HG03175 (cell line): Measurements from ENCODE around the gene ALK.

Experiments
- ATAC-seq: cut with Tn5 transposase; IDR thresholded peaks from one replicate; pipeline ENCODE4 v1.9.1; 2021; ENCODE audit warnings: mild to moderate bottlenecking, moderate library complexity; ENCODE audit not compliant: unreplicated experiment

ALK gene

GRCh38 chr2:29390136-29390535 lies 531.2 kb downstream of the ALK start:
- ATAC-seq, result no peak

DNA sequence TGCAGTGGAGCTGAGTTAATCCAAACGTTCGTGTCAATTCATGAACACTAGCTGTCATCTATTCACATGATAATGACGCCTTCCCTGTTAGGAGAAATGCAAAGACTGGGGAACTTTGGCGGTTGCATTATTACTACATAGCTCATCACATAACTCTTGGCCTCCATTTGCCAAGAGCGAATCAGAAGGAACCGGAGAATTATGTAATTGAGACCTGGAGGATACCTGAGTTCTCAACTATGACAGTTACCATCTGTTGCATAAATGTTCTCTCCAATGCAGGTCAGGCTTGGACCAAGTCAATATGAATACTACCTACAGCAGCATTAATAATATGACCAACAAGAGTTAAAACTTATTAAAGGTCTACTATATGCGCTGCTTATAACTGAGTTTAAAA lies 531.7 kb downstream of the ALK start:
- no peak for ATAC-seq

DNA sequence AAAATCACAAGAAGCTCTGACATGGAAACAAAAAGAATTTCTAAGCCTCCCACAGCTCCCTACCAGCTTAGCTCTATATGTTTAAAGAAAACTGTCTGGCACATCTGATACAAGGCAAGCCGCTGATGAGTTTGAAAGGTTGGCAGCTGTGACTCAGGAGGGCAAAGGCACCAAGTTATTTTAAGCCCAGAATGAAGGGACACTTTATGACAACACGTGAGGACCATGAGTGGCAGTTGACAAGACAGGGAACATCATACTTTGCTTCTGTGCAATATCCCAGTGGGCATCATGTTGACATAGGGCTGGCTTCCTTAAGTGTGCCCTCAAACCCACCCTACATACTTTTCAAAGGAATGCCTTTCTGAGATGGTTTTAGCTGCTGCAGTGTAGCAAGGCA lies 533.3 kb downstream of the ALK start:
- ATAC-seq, result no peak

DNA sequence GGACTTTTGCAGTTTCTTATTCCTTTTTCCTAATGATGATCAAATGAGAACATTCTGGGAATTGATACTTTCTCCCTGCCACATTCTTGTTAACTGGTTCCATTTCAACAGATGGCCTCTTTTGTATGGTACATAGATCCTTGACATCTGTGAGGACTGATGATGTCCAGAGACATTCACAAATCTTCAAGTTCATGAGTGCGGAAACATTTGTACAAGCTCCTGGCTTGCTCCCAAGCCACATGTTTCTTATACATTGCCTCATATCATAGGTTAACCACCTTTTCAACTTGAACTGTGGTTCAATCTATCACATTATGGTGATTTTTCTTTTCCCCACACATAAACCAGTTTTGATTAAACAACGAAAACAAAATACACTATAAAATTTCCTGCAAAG lies 538.9 kb downstream of the ALK start:
- ATAC-seq, result no peak

DNA sequence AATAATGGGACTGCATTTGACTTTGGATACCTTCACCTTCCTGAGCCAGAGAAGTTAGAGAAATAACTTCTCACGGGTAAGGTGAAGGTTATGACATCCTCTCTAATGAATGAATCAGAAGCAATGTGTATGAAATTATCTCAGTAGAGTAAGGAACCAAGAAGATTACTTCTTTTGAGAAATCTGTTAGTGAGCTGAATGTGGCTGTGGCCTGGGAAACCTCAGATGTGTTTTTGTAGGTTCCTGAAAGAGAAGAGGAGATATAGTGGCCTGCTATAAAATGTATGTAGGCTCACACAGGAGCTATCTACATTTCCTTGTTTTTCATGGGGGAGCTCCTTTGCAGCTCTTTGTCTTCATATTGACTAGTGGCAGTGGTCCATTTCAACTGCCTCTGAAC lies 543.6 kb downstream of the ALK start:
- no peak for ATAC-seq

GRCh38 chr2:29376541-29376940 lies 544.8 kb downstream of the ALK start:
- ATAC-seq, result no peak

DNA sequence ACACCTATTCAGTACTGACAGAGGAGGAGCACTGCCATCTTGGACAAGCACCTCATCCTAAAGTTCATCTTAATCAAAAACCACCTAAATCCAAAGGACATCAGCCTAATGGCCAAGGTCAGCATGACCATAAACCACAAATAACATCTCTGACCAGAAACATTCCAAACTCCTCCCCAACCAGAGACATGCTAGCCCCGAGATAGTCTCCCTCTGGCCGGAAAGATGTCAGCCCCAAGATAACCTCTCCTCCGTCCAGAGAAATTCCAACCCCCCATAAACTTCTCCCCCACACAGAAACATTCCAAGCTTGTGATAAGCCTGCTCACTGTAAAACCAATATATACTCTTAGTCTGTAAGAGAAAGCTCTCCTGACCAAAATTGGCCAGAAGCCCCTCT lies 545.5 kb downstream of the ALK start:
- ATAC-seq, result no peak

GRCh38 chr2:29374823-29375222 lies 546.6 kb downstream of the ALK start:
- no peak for ATAC-seq

- no peak for ATAC-seq
These were observed 547.5 kb downstream of the ALK start for GRCh38 chr2:29373870-29374269.

- ATAC-seq, result no peak
These were observed 549.2 kb downstream of the ALK start for GRCh38 chr2:29372185-29372584.

DNA sequence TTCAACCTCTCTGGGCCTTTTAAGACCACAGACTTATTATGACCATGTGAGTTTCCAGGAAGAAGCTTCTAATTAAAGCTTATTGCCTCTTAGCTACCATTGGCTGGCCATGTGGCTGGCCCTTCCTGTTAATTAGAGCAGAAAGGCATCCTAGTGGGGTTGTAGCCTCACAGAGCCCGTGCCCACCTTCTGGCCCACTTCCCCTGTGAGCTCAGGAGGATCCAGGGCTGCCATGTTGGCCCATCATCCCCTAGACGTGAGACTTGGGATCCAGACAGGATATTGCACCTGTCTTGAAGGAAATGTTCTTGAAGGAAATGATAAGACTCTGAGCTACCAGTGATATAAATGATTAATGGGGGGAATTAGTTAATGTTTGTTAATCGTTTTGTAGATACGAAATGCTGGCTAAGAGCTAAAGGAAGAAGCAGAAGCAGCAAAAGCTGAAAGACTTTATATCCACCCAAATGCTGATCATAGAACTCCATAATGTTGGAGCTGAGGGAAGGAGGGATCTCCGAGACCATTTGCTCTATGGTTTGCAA lies 550.7 kb downstream of the ALK start:
- no peak for ATAC-seq

GRCh38 chr2:29370173-29370572 lies 551.2 kb downstream of the ALK start:
- ATAC-seq, result no peak

DNA sequence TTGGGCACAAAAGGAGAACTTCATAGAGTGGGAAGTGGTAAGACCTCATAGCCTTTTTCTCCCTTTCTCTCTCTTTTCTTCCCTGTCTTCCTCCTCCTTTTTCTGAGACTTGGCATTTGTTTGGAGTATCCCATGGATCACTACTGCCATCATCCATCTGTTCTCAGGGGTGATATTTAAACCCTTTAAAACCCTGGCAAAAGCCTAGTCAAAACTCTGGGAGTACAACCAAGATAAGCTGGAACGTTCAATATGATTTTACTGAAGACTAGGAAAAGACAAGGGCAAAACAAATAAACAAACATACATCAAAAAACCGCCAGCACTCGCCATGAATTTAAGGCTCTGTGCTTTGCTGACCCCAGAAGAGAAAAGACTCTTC lies 552.7 kb downstream of the ALK start:
- no peak for ATAC-seq

DNA sequence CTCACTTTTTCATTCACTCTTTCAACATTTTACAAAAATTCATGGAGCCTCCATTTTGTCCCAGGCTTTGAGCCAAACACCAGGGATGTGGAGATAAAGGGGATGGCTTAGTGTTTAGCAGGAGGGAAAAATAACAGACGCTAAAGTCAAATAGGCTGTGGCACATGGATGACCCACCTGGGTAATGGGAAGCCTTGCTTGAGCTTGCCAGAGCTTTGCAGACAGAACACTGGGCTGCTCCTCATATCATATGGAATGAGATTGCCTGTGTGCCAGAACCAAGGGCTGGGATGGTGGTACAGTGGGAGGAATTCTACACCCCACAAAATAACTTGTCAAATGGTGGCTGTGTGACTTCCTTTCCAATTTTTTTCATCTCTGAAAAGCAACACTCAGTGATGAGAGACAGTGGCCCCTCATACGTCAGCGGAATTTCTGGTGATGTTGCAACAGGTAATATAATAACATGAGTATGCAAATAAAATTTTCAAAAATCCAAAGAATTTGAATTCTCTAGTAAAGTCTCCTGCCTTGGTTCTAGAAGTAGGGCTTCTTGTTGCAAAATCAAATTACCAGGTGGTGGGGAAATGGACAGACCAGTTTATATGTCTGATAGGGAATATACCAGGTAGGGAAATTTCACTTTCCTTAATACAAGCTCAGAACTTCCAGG lies 553.3 kb downstream of the ALK start:
- ATAC-seq, result no peak

GRCh38 chr2:29363111-29363510 lies 558.3 kb downstream of the ALK start:
- no peak for ATAC-seq

GRCh38 chr2:29361231-29361630 lies 560.2 kb downstream of the ALK start:
- ATAC-seq, result no peak

DNA sequence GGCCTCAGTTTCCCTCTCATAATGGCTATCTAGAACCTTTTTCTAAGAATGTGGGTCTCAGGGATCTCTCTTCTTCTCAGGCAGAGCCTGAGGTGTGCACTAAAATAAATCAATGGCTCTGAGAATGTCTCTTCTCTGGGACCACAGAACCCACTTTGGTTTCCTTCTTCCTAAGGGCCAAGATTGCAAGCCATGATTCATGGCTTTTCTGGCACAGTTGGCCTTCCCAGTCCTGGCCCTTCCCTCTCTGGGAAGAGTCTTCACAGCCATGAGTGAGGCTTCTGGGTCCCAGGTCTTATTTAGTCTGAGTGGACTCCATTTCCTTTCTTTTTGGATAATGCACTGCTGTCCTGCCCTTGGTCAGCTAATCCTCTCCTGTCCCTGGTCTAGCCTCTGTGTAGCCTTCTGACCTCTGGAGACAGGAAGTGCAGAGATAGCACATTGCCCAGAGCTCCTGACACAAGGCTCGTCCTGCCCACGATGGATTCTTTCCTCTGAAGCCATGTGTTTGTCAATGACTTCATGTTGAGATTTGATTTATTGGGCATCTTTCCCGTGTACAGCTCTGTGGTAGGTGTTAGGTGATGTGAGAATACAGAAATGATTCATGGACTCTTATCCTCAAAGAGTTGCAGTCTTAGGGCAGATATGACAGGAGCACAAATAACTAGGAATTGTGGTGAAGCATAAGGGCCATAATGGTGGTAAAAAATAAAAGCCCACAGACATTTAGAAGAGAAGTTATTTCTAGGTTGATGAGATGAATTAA lies 561.2 kb downstream of the ALK start:
- ATAC-seq, result no peak

GRCh38 chr2:29353403-29353991 lies 567.9 kb downstream of the ALK start:
- ATAC-seq, result no peak

DNA sequence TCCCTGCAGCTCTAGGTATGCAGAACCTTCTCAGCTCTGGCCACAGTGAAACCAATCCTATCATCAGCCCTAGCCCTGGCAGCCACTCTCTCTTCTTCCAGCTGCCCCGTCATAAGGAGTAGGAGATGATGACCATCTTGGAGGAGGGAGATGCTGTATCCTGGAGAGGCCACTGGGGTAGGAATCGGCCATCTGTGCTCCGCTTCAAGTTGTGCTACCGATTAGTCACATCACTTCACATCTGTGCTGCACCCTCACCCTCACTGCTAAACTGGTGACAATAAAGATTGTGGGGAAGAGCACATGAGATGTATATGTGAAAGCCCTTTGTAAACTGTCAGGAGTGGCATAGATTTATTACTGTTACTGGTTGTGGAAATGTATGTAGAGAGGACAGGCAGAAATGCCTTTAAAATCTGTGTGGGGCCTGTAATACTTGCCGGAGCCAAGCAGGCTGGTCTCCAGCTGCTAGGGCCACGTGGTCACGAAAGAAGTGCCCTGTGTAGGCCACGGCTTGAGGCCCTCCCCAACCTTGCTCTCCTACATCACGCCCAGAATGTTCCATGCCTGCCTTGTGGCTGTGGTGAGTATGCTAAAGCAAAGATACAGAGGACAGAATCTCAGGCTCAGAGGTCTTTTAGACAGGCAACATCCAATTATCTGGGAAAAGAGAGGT lies 569.3 kb downstream of the ALK start:
- no peak for ATAC-seq

GRCh38 chr2:29351248-29351647 lies 570.1 kb downstream of the ALK start:
- no peak for ATAC-seq

- no peak for ATAC-seq
These were observed 571.9 kb downstream of the ALK start for GRCh38 chr2:29349316-29350030.
